ENCODE results near the gene ANKRD62.

The ANKRD62 gene

DNA sequence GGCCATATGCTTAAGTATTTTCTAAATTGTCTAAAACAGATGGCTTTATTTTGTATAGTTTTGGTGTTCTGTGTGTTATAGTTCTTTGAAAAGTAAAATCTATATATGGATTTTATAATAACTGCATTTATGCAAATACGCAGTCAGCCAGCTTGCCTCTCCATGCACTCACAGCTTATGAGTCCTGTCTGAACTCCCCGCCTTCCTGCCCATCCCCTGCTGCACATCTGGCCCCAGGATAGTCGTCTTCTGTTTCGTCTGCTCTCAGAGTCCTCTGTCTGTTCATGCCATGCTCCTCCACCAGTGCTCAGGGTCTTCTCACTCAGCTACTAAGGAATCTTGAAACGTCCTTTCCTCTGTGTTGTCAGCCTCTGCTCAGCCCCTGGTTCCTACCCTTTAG lies 28.2 kb upstream of the ANKRD62 start:
- Histone ChIP-seq H3K4me1 (ENCODE audit: control insufficient read depth, insufficient read depth, low read length) (no peaks in the 10 kb centered on the region), H3K9me3 (ENCODE audit: control insufficient read depth, insufficient read depth, low read depth, low read length) (no peaks in the 10 kb centered on the region), H3K4me3 (ENCODE audit: low read depth, low read length) (no peak overlapping the region), H3K36me3 (ENCODE audit: control insufficient read depth in 2 of 2, insufficient read depth in 1 of 2, low read length in 2 of 2) (no peaks in the 10 kb centered on the region), H3K27ac (ENCODE audit: extremely low read depth, low read depth, low read length) (no peak overlapping the region)
- ChIA-PET POLR2A (no interaction called here), CTCF (interaction anchor here (0.6 kb wide), 1 partner anchor 71 kb away, joined by 6 read pairs; no protein-coding TSS in a partner anchor)
- TF ChIP-seq ZBTB48 (tag by site-specific recombination; IDR thresholded peaks at IDR 0.05): no peak
- TF ChIP-seq, protein P1, sequence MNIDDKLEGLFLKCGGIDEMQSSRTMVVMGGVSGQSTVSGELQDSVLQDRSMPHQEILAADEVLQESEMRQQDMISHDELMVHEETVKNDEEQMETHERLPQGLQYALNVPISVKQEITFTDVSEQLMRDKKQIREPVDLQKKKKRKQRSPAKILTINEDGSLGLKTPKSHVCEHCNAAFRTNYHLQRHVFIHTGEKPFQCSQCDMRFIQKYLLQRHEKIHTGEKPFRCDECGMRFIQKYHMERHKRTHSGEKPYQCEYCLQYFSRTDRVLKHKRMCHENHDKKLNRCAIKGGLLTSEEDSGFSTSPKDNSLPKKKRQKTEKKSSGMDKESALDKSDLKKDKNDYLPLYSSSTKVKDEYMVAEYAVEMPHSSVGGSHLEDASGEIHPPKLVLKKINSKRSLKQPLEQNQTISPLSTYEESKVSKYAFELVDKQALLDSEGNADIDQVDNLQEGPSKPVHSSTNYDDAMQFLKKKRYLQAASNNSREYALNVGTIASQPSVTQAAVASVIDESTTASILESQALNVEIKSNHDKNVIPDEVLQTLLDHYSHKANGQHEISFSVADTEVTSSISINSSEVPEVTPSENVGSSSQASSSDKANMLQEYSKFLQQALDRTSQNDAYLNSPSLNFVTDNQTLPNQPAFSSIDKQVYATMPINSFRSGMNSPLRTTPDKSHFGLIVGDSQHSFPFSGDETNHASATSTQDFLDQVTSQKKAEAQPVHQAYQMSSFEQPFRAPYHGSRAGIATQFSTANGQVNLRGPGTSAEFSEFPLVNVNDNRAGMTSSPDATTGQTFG (tag by site-specific recombination; IDR thresholded peaks at IDR 0.05; ENCODE audit: borderline replicate concordance): no peak

DNA sequence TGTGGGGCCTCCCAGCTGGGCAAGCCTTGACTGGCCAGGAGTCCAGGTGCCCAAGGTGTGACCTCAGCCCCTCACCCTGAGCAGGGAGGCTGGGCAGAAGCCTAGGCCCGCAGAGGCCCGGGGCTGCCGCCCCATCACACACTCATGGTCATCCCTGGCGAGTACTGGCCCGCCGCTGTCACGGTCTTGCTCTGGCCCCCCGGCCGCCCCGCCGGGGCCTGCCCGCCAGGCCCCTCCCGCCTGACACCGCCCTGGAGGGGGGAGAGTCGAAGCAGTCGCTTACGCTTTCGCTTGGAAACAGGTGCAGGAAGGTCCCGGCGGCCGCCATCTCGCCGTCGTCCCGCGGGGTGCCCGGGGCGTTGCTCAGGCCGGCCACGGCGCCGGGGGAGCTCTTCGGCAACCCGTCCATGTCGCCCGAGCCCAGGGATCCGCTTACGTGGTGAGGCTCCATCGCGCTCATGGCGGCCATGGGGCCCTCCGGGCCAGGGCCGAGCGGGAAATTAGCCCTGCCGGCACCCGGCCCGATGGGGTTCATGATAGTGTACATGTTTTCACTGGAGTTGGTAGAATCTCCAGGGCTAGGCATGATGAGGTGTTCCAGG lies 26.6 kb upstream of the ANKRD62 start:
- TF ChIP-seq, protein P2, sequence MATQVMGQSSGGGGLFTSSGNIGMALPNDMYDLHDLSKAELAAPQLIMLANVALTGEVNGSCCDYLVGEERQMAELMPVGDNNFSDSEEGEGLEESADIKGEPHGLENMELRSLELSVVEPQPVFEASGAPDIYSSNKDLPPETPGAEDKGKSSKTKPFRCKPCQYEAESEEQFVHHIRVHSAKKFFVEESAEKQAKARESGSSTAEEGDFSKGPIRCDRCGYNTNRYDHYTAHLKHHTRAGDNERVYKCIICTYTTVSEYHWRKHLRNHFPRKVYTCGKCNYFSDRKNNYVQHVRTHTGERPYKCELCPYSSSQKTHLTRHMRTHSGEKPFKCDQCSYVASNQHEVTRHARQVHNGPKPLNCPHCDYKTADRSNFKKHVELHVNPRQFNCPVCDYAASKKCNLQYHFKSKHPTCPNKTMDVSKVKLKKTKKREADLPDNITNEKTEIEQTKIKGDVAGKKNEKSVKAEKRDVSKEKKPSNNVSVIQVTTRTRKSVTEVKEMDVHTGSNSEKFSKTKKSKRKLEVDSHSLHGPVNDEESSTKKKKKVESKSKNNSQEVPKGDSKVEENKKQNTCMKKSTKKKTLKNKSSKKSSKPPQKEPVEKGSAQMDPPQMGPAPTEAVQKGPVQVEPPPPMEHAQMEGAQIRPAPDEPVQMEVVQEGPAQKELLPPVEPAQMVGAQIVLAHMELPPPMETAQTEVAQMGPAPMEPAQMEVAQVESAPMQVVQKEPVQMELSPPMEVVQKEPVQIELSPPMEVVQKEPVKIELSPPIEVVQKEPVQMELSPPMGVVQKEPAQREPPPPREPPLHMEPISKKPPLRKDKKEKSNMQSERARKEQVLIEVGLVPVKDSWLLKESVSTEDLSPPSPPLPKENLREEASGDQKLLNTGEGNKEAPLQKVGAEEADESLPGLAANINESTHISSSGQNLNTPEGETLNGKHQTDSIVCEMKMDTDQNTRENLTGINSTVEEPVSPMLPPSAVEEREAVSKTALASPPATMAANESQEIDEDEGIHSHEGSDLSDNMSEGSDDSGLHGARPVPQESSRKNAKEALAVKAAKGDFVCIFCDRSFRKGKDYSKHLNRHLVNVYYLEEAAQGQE (tag by site-specific recombination; IDR thresholded peaks at IDR 0.05): no peak
- TF ChIP-seq, protein P3, sequence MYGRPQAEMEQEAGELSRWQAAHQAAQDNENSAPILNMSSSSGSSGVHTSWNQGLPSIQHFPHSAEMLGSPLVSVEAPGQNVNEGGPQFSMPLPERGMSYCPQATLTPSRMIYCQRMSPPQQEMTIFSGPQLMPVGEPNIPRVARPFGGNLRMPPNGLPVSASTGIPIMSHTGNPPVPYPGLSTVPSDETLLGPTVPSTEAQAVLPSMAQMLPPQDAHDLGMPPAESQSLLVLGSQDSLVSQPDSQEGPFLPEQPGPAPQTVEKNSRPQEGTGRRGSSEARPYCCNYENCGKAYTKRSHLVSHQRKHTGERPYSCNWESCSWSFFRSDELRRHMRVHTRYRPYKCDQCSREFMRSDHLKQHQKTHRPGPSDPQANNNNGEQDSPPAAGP (tag by site-specific recombination; IDR thresholded peaks at IDR 0.05): no peak
- TF ChIP-seq, protein P4, sequence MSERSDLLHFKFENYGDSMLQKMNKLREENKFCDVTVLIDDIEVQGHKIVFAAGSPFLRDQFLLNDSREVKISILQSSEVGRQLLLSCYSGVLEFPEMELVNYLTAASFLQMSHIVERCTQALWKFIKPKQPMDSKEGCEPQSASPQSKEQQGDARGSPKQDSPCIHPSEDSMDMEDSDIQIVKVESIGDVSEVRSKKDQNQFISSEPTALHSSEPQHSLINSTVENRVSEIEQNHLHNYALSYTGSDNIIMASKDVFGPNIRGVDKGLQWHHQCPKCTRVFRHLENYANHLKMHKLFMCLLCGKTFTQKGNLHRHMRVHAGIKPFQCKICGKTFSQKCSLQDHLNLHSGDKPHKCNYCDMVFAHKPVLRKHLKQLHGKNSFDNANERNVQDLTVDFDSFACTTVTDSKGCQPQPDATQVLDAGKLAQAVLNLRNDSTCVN (tag by site-specific recombination; optimal IDR thresholded peaks at IDR 0.05): no peak
- TF ChIP-seq IKZF3 (tag by site-specific recombination; IDR thresholded peaks at IDR 0.05) (no peak), ZNF621 (tag by site-specific recombination; IDR thresholded peaks at IDR 0.05) (no peak), ZNF133 (tag by site-specific recombination; IDR thresholded peaks at IDR 0.05) (no peak), ZNF48 (tag by site-specific recombination; IDR thresholded peaks at IDR 0.05) (no peak), ZNF169 (tag by site-specific recombination; IDR thresholded peaks at IDR 0.05) (no peak), ZNF510 (tag by site-specific recombination; IDR thresholded peaks at IDR 0.05; ENCODE audit: insufficient replicate concordance) (no peak)
- TF ChIP-seq, protein P5, sequence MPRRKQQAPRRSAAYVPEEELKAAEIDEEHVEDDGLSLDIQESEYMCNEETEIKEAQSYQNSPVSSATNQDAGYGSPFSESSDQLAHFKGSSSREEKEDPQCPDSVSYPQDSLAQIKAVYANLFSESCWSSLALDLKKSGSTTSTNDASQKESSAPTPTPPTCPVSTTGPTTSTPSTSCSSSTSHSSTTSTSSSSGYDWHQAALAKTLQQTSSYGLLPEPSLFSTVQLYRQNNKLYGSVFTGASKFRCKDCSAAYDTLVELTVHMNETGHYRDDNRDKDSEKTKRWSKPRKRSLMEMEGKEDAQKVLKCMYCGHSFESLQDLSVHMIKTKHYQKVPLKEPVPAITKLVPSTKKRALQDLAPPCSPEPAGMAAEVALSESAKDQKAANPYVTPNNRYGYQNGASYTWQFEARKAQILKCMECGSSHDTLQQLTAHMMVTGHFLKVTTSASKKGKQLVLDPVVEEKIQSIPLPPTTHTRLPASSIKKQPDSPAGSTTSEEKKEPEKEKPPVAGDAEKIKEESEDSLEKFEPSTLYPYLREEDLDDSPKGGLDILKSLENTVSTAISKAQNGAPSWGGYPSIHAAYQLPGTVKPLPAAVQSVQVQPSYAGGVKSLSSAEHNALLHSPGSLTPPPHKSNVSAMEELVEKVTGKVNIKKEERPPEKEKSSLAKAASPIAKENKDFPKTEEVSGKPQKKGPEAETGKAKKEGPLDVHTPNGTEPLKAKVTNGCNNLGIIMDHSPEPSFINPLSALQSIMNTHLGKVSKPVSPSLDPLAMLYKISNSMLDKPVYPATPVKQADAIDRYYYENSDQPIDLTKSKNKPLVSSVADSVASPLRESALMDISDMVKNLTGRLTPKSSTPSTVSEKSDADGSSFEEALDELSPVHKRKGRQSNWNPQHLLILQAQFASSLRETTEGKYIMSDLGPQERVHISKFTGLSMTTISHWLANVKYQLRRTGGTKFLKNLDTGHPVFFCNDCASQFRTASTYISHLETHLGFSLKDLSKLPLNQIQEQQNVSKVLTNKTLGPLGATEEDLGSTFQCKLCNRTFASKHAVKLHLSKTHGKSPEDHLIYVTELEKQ (tag by site-specific recombination; IDR thresholded peaks at IDR 0.05; ENCODE audit: borderline replicate concordance): no peak
- TF ChIP-seq, protein P6, sequence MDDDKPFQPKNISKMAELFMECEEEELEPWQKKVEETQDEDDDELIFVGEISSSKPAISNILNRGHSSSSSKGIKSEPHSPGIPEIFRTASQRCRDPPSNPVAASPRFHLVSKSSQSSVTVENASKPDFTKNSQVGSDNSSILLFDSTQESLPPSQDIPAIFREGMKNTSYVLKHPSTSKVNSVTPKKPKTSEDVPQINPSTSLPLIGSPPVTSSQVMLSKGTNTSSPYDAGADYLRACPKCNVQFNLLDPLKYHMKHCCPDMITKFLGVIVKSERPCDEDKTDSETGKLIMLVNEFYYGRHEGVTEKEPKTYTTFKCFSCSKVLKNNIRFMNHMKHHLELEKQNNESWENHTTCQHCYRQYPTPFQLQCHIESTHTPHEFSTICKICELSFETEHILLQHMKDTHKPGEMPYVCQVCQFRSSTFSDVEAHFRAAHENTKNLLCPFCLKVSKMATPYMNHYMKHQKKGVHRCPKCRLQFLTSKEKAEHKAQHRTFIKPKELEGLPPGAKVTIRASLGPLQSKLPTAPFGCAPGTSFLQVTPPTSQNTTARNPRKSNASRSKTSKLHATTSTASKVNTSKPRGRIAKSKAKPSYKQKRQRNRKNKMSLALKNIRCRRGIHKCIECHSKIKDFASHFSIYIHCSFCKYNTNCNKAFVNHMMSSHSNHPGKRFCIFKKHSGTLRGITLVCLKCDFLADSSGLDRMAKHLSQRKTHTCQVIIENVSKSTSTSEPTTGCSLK (tag by site-specific recombination; IDR thresholded peaks at IDR 0.05): no peak
- Histone ChIP-seq H3K4me1 (ENCODE audit: control insufficient read depth, insufficient read depth, low read length) (no peaks in the 10 kb centered on the region), H3K36me3 (ENCODE audit: control insufficient read depth in 2 of 2, insufficient read depth in 1 of 2, low read length in 2 of 2) (no peaks in the 10 kb centered on the region), H3K4me3 (ENCODE audit: low read depth, low read length) (no peak overlapping the region), H3K27ac (ENCODE audit: extremely low read depth, low read depth, low read length) (no peak overlapping the region), H3K9me3 (ENCODE audit: control insufficient read depth, insufficient read depth, low read depth, low read length) (no peaks in the 10 kb centered on the region)
- ChIA-PET POLR2A (no interaction called here), CTCF (no interaction called here)

Data from HEK293 (cell line).